HL-60 (cell line): ENCODE data around the gene PDE4C.

ENCODE experiments used
- POLR2AphosphoS5 ChIP-seq: IDR thresholded peaks from 2 replicates; pipeline ENCODE4 v1.6.1; 2012; ENCODE audit warnings: low read depth
- TF ChIP-seq, protein P1 (sequence below): IDR thresholded peaks from one replicate; pipeline ENCODE4 v1.5.1; 2011; ENCODE audit warnings: low read length, control low read depth, inconsistent platforms; ENCODE audit not compliant: insufficient read depth
- TF ChIP-seq, protein P2 (sequence below): IDR thresholded peaks from 2 replicates; pipeline ENCODE4 v1.6.1; 2012; ENCODE audit warnings: low read depth; ENCODE audit not compliant: insufficient replicate concordance

DNA sequence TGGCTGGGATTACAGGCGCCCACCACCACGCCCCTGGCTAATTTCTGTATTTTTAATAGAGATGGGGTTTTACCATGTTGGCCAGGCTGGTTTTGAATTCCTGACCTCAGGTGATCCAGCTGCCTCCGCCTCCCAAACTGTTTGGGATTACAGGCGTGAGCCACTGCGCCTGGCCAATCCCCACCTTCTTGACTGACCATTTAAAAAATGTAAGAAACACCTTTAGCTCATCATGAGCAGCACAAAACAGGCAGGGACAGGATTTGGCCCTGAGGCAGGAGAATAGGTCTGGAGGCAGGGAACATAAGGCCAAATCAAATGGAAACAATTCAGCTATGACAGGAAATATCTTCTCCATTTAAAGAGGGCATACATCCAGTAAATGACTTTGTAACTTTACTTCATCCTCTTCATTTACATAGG, 34.6 kb downstream of the PDE4C start:
- TF ChIP-seq POLR2AphosphoS5: no peak
- TF ChIP-seq, protein P1, sequence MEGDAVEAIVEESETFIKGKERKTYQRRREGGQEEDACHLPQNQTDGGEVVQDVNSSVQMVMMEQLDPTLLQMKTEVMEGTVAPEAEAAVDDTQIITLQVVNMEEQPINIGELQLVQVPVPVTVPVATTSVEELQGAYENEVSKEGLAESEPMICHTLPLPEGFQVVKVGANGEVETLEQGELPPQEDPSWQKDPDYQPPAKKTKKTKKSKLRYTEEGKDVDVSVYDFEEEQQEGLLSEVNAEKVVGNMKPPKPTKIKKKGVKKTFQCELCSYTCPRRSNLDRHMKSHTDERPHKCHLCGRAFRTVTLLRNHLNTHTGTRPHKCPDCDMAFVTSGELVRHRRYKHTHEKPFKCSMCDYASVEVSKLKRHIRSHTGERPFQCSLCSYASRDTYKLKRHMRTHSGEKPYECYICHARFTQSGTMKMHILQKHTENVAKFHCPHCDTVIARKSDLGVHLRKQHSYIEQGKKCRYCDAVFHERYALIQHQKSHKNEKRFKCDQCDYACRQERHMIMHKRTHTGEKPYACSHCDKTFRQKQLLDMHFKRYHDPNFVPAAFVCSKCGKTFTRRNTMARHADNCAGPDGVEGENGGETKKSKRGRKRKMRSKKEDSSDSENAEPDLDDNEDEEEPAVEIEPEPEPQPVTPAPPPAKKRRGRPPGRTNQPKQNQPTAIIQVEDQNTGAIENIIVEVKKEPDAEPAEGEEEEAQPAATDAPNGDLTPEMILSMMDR: no peak
- TF ChIP-seq, protein P2, sequence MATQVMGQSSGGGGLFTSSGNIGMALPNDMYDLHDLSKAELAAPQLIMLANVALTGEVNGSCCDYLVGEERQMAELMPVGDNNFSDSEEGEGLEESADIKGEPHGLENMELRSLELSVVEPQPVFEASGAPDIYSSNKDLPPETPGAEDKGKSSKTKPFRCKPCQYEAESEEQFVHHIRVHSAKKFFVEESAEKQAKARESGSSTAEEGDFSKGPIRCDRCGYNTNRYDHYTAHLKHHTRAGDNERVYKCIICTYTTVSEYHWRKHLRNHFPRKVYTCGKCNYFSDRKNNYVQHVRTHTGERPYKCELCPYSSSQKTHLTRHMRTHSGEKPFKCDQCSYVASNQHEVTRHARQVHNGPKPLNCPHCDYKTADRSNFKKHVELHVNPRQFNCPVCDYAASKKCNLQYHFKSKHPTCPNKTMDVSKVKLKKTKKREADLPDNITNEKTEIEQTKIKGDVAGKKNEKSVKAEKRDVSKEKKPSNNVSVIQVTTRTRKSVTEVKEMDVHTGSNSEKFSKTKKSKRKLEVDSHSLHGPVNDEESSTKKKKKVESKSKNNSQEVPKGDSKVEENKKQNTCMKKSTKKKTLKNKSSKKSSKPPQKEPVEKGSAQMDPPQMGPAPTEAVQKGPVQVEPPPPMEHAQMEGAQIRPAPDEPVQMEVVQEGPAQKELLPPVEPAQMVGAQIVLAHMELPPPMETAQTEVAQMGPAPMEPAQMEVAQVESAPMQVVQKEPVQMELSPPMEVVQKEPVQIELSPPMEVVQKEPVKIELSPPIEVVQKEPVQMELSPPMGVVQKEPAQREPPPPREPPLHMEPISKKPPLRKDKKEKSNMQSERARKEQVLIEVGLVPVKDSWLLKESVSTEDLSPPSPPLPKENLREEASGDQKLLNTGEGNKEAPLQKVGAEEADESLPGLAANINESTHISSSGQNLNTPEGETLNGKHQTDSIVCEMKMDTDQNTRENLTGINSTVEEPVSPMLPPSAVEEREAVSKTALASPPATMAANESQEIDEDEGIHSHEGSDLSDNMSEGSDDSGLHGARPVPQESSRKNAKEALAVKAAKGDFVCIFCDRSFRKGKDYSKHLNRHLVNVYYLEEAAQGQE: no peak
